ENCODE results near the gene NPFFR2. TPM values are rescaled to one million over a fixed set of nuclear protein-coding genes. Genes with fewer than 3 reads are reported as not detected.
A peak's percentile ranks its signal among the peaks of the same experiment; 100 is the strongest.

NPFFR2 gene
- total RNA-seq, 4 donors from 2014 or later: not detected

GRCh38 chr4:72094059-72094797 lies 62.4 kb downstream of the NPFFR2 start:
- no peak overlapping the region for H3K4me3 ChIP-seq
- TF ChIP-seq POLR2A (IDR thresholded peaks at IDR 0.05): no peak
- TF ChIP-seq CTCF (IDR thresholded peaks at IDR 0.05): no peak

GRCh38 chr4:72107456-72107855 lies 75.7 kb downstream of the NPFFR2 start:
- no peak overlapping the region for H3K4me3 ChIP-seq
- H3K4me1 ChIP-seq: no peaks in the 10 kb centered on the region
- DNase-seq: no peak
- H3K9me3 ChIP-seq: no peaks in the 10 kb centered on the region
- no peaks in the 10 kb centered on the region for H3K36me3 ChIP-seq
- H3K27me3 ChIP-seq: no peaks in the 10 kb centered on the region
- TF ChIP-seq POLR2A (IDR thresholded peaks at IDR 0.05) (no peak), CTCF (IDR thresholded peaks at IDR 0.05) (no peak)
- no peak overlapping the region for H3K27ac ChIP-seq

More at GRCh38 chr4:72094059-72094797, 62.4 kb downstream of the NPFFR2 start:
- Histone ChIP-seq H3K27ac (no peak overlapping the region), H3K27me3 (no peaks in the 10 kb centered on the region), H3K36me3 (no peaks in the 10 kb centered on the region), H3K9me3 (no peaks in the 10 kb centered on the region), H3K4me1 (no peaks in the 10 kb centered on the region)
- DNase-seq: peak in 1 of 3 donors; percentile 41

- H3K9me3 ChIP-seq: no peaks in the 10 kb centered on the region
- no peaks in the 10 kb centered on the region for H3K36me3 ChIP-seq
- H3K4me3 ChIP-seq: no peak overlapping the region
- no peak overlapping the region for H3K27ac ChIP-seq
- no peaks in the 10 kb centered on the region for H3K27me3 ChIP-seq
- DNase-seq: no peak
- TF ChIP-seq CTCF (IDR thresholded peaks at IDR 0.05): no peak
- no peak for TF ChIP-seq POLR2A (IDR thresholded peaks at IDR 0.05)
- H3K4me1 ChIP-seq: no peaks in the 10 kb centered on the region
These were observed 77.6 kb downstream of the NPFFR2 start for GRCh38 chr4:72109364-72109763.

GRCh38 chr4:72109959-72110497 lies 78.2 kb downstream of the NPFFR2 start:
- Histone ChIP-seq H3K36me3 (no peaks in the 10 kb centered on the region), H3K27me3 (no peaks in the 10 kb centered on the region), H3K9me3 (no peaks in the 10 kb centered on the region), H3K27ac (no peak overlapping the region), H3K4me3 (no peak overlapping the region), H3K4me1 (no peaks in the 10 kb centered on the region)
- DNase-seq: no peak
- TF ChIP-seq POLR2A (IDR thresholded peaks at IDR 0.05) (no peak), CTCF (IDR thresholded peaks at IDR 0.05) (no peak)

GRCh38 chr4:72110886-72111285 lies 79.1 kb downstream of the NPFFR2 start:
- no peaks in the 10 kb centered on the region for H3K36me3 ChIP-seq
- H3K4me1 ChIP-seq: no peaks in the 10 kb centered on the region
- DNase-seq: no peak
- H3K27me3 ChIP-seq: no peaks in the 10 kb centered on the region
- H3K27ac ChIP-seq: no peak overlapping the region
- H3K9me3 ChIP-seq: no peaks in the 10 kb centered on the region
- no peak overlapping the region for H3K4me3 ChIP-seq
- TF ChIP-seq POLR2A (IDR thresholded peaks at IDR 0.05) (no peak), CTCF (IDR thresholded peaks at IDR 0.05) (no peak)

Data from Peyer's patch (tissue), 4 donors.